IMR-90 (cell line): ENCODE measurements around the gene TUBGCP3.

Source experiments
- BHLHE40 ChIP-seq: fragments of 150-350 bp; IDR thresholded peaks from 2 replicates; pipeline ENCODE4 v1.6.1; 2016; ENCODE audit warnings: mild to moderate bottlenecking, low read depth, low read length
- CEBPB ChIP-seq: IDR thresholded peaks from 2 replicates; pipeline ENCODE4 v1.6.1; 2012; ENCODE audit warnings: low read depth, low read length, improper control_type of control experiment
- CHD1 ChIP-seq: IDR thresholded peaks from 2 replicates; pipeline ENCODE4 v1.6.1; 2012; ENCODE audit warnings: low read depth, low read length, improper control_type of control experiment
- CTCF ChIP-seq: conservative IDR thresholded peaks from 2 replicates; pipeline ENCODE4 v1.5.1; 2012; ENCODE audit warnings: mild to moderate bottlenecking, low read depth, low read length, improper control_type of control experiment
- ELK1 ChIP-seq: fragments of 150-350 bp; IDR thresholded peaks from 2 replicates; pipeline ENCODE4 v1.6.1; 2016; ENCODE audit warnings: low read depth, mild to moderate bottlenecking, low read length, moderate library complexity, borderline replicate concordance
- MAFK ChIP-seq: IDR thresholded peaks from 2 replicates; pipeline ENCODE4 v1.6.1; 2012; ENCODE audit warnings: low read depth, low read length, improper control_type of control experiment
- MXI1 ChIP-seq: IDR thresholded peaks from 2 replicates; pipeline ENCODE4 v1.6.1; 2012; ENCODE audit warnings: low read depth, mild to moderate bottlenecking, low read length, moderate library complexity, borderline replicate concordance
- NFE2L2 ChIP-seq: fragments of 150-350 bp; IDR thresholded peaks from 2 replicates; pipeline ENCODE4 v1.6.1; 2016; ENCODE audit warnings: low read depth, mild to moderate bottlenecking, low read length
- POLR2A ChIP-seq: IDR thresholded peaks from 2 replicates; pipeline ENCODE4 v1.6.1; 2012; ENCODE audit warnings: mild to moderate bottlenecking, low read depth, low read length
- SMC3 ChIP-seq: fragments of 150-350 bp; IDR thresholded peaks from 2 replicates; pipeline ENCODE4 v1.6.1; 2016; ENCODE audit warnings: low read depth, mild to moderate bottlenecking, antibody characterized with exemption, low read length, moderate library complexity
- USF2 ChIP-seq: fragments of 150-350 bp; IDR thresholded peaks from 2 replicates; pipeline ENCODE4 v1.6.1; 2017; ENCODE audit warnings: mild to moderate bottlenecking, antibody characterized with exemption, low read length, low read depth

DNA sequence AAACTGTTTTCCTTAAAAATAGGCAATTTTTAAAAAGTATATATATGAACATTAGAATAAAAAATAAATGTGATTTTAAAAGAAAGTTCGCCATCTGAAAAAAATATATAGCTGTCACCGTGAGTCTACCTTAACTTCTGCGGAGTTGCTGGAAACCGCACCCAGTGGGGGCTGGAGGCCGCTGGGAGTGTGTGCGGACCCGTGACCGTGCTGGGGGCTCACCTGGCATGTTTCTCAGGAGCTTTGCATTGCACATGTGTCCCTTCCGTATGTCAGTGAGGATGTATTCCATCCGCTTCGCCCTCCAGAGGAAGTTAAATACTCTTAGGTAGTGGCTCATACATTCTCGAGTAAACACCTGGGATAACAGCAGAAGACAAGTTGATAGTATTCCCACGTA, 71.7 kb downstream of the TUBGCP3 start:
- TF ChIP-seq CTCF (no peak), POLR2A (no peak), USF2 (no peak), CEBPB (no peak), NFE2L2 (no peak), SMC3 (no peak), BHLHE40 (no peak), MXI1 (no peak), CHD1 (no peak), MAFK (no peak), ELK1 (no peak)
